Measurements from ENCODE around the gene GEMIN5. TPM values are rescaled to one million over a fixed set of nuclear protein-coding genes. Genes with fewer than 3 reads are reported as not detected.

Gene GEMIN5
- total and polyA plus RNA-seq, 2 of the 13 experiments (the other 11 are each of a cell fraction or from before 2014, with no cell fraction given) = 6.6 to 28.6 TPM

DNA sequence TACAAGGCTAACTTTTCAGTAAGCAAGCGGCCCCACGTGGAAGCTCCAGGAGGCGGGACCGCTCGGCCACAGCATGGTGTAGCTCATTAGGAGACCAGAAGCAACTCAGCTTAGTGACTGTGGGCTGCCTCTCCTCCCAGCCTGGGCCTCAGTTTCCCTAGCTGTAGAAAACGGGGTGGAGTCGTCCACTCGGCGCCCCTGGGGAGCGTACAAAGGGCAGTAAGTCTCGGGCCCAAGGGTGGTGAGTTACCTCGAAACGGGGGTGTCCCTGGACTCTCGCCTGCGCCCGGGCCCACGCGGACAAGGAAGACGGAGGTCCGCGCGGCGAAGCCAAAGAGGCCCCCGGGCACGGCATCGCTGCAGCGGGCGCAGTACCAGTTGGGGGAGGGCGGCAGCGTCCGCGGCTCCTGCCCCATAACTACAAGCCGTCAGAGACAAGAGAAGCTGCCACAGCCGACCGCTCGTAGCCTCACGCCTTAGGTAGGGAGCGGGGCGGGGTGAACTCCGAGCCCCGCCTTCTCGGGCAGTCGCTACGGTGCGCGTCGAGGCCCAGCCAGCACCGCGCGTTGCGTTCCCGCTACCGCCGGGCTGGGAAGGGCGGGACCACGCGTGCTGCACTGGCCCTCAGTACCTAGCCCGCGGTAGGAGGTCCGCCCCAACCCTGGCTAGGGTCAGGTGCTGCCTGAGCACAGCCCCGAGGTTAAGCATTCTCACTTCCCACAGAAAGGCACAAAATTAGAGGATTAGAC, at the start of gene GEMIN5 (continued):
- no peak for TF ChIP-seq AGO1 (IDR thresholded peaks at IDR 0.05; ENCODE audit: low read depth, low read length, poor library complexity, severe bottlenecking)
- no peak for TF ChIP-seq ZNF720 (CRISPR knock-in tag; IDR thresholded peaks at IDR 0.05)
- no peak for TF ChIP-seq ZKSCAN8 (CRISPR knock-in tag; IDR thresholded peaks at IDR 0.05; ENCODE audit: borderline replicate concordance)
- TF ChIP-seq, protein P1, sequence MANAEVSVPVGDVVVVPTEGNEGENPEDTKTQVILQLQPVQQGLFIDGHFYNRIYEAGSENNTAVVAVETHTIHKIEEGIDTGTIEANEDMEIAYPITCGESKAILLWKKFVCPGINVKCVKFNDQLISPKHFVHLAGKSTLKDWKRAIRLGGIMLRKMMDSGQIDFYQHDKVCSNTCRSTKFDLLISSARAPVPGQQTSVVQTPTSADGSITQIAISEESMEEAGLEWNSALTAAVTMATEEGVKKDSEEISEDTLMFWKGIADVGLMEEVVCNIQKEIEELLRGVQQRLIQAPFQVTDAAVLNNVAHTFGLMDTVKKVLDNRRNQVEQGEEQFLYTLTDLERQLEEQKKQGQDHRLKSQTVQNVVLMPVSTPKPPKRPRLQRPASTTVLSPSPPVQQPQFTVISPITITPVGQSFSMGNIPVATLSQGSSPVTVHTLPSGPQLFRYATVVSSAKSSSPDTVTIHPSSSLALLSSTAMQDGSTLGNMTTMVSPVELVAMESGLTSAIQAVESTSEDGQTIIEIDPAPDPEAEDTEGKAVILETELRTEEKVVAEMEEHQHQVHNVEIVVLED (CRISPR knock-in tag; IDR thresholded peaks at IDR 0.05; ENCODE audit: borderline replicate concordance) = peak; percentile 78
- no peak for TF ChIP-seq CREM (IDR thresholded peaks at IDR 0.05)
- no peak for TF ChIP-seq CREM (CRISPR knock-in tag; IDR thresholded peaks at IDR 0.05)
- TF ChIP-seq, protein P2, sequence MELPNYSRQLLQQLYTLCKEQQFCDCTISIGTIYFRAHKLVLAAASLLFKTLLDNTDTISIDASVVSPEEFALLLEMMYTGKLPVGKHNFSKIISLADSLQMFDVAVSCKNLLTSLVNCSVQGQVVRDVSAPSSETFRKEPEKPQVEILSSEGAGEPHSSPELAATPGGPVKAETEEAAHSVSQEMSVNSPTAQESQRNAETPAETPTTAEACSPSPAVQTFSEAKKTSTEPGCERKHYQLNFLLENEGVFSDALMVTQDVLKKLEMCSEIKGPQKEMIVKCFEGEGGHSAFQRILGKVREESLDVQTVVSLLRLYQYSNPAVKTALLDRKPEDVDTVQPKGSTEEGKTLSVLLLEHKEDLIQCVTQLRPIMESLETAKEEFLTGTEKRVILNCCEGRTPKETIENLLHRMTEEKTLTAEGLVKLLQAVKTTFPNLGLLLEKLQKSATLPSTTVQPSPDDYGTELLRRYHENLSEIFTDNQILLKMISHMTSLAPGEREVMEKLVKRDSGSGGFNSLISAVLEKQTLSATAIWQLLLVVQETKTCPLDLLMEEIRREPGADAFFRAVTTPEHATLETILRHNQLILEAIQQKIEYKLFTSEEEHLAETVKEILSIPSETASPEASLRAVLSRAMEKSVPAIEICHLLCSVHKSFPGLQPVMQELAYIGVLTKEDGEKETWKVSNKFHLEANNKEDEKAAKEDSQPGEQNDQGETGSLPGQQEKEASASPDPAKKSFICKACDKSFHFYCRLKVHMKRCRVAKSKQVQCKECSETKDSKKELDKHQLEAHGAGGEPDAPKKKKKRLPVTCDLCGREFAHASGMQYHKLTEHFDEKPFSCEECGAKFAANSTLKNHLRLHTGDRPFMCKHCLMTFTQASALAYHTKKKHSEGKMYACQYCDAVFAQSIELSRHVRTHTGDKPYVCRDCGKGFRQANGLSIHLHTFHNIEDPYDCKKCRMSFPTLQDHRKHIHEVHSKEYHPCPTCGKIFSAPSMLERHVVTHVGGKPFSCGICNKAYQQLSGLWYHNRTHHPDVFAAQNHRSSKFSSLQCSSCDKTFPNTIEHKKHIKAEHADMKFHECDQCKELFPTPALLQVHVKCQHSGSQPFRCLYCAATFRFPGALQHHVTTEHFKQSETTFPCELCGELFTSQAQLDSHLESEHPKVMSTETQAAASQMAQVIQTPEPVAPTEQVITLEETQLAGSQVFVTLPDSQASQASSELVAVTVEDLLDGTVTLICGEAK (IDR thresholded peaks at IDR 0.05) = no peak
- TF ChIP-seq, protein P2 (CRISPR knock-in tag; IDR thresholded peaks at IDR 0.05) = peak; percentile 76
- TF ChIP-seq, protein P3, sequence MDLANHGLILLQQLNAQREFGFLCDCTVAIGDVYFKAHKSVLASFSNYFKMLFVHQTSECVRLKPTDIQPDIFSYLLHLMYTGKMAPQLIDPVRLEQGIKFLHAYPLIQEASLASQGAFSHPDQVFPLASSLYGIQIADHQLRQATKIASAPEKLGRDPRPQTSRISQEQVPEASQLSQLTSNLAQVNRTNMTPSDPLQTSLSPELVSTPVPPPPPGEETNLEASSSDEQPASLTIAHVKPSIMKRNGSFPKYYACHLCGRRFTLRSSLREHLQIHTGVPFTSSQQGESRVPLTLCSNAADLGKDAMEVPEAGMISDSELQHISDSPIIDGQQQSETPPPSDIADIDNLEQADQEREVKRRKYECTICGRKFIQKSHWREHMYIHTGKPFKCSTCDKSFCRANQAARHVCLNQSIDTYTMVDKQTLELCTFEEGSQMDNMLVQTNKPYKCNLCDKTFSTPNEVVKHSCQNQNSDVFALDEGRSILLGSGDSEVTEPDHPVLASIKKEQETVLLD (CRISPR knock-in tag; IDR thresholded peaks at IDR 0.05; ENCODE audit: low read depth) = no peak
- TF ChIP-seq FOXP1 (IDR thresholded peaks at IDR 0.05) = no peak
- TF ChIP-seq FOXP1 (CRISPR knock-in tag; IDR thresholded peaks at IDR 0.05) = no peak
- TF ChIP-seq FOSL1 (CRISPR knock-in tag; IDR thresholded peaks at IDR 0.05; ENCODE audit: borderline replicate concordance) = no peak
- no peak for TF ChIP-seq RORA (CRISPR knock-in tag; IDR thresholded peaks at IDR 0.05)
- TF ChIP-seq ZNF746 (CRISPR knock-in tag; IDR thresholded peaks at IDR 0.05) = peak; percentile 72; the same call in 1 of the 2 replicates
- TF ChIP-seq, protein P4, sequence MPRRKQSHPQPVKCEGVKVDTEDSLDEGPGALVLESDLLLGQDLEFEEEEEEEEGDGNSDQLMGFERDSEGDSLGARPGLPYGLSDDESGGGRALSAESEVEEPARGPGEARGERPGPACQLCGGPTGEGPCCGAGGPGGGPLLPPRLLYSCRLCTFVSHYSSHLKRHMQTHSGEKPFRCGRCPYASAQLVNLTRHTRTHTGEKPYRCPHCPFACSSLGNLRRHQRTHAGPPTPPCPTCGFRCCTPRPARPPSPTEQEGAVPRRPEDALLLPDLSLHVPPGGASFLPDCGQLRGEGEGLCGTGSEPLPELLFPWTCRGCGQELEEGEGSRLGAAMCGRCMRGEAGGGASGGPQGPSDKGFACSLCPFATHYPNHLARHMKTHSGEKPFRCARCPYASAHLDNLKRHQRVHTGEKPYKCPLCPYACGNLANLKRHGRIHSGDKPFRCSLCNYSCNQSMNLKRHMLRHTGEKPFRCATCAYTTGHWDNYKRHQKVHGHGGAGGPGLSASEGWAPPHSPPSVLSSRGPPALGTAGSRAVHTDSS (CRISPR knock-in tag; conservative IDR thresholded peaks at IDR 0.05) = no peak
- no peak; the same call in 1 of the 2 replicates for TF ChIP-seq ZFP1 (CRISPR knock-in tag; IDR thresholded peaks at IDR 0.05)
- peak; percentile 60; the same call in 1 of the 2 replicates for TF ChIP-seq RARA (CRISPR knock-in tag; IDR thresholded peaks at IDR 0.05)

Data from HepG2 (cell line).